ENCODE measurements around the gene NKPD1.

NKPD1 gene

GRCh38 chr19:45146251-45146650 lies 14.5 kb downstream of the NKPD1 start:
- Histone ChIP-seq H3K36me3 (replicated peaks; ENCODE audit: insufficient read depth, low read length) (no peaks in the 10 kb centered on the region), H3K9ac (ENCODE audit: low read length) (no peak overlapping the region), H3F3A (ENCODE audit: insufficient read depth, low read length) (no peaks in the 10 kb centered on the region), H3K9me2 (replicated peaks; ENCODE audit: insufficient read depth, low read length) (no peaks in the 10 kb centered on the region), H3K9me3 (replicated peaks; ENCODE audit: insufficient read depth, low read length) (no peaks in the 10 kb centered on the region), H3K27me3 (replicated peaks; ENCODE audit: insufficient read depth, low read length) (no peaks in the 10 kb centered on the region), H3K4me3 (ENCODE audit: low read length) (no peak overlapping the region), H2AFZ (ENCODE audit: low read length) (no peak overlapping the region), H3K27ac (ENCODE audit: low read length) (no peak overlapping the region), H3K4me1 (ENCODE audit: low read length) (no peaks in the 10 kb centered on the region), H4K20me1 (ENCODE audit: insufficient read depth, low read length) (no peaks in the 10 kb centered on the region), H3K4me2 (ENCODE audit: low read depth, low read length) (no peak overlapping the region), H3K79me2 (ENCODE audit: low read length) (peaks cover 4% of the 10 kb centered on the region; the same call in 1 of the 2 replicates)
- no peak for DNase-seq
- TF ChIP-seq EZH2phosphoT487 (IDR thresholded peaks at IDR 0.05; ENCODE audit: low read length) (no peak), EZH2 (optimal IDR thresholded peaks at IDR 0.05; ENCODE audit: low read depth, low read length) (no peak), CTCF (IDR thresholded peaks at IDR 0.05; ENCODE audit: low read length) (no peak)

GRCh38 chr19:45145270-45146189 lies 15.3 kb downstream of the NKPD1 start:
- no peaks in the 10 kb centered on the region for H4K20me1 ChIP-seq (ENCODE audit: insufficient read depth, low read length)
- no peak for TF ChIP-seq CTCF (IDR thresholded peaks at IDR 0.05; ENCODE audit: low read length)
- no peak for TF ChIP-seq EZH2 (optimal IDR thresholded peaks at IDR 0.05; ENCODE audit: low read depth, low read length)
- no peaks in the 10 kb centered on the region for H3K9me3 ChIP-seq (replicated peaks; ENCODE audit: insufficient read depth, low read length)
- no peaks in the 10 kb centered on the region for H3K4me1 ChIP-seq (ENCODE audit: low read length)
- H3K9me2 ChIP-seq (replicated peaks; ENCODE audit: insufficient read depth, low read length), result no peaks in the 10 kb centered on the region
- H3F3A ChIP-seq (ENCODE audit: insufficient read depth, low read length), result no peaks in the 10 kb centered on the region
- no peak overlapping the region for H3K27ac ChIP-seq (ENCODE audit: low read length)
- H3K36me3 ChIP-seq (replicated peaks; ENCODE audit: insufficient read depth, low read length), result no peaks in the 10 kb centered on the region
- H3K9ac ChIP-seq (ENCODE audit: low read length), result no peak overlapping the region
- H3K4me3 ChIP-seq (ENCODE audit: low read length), result no peak overlapping the region
- H2AFZ ChIP-seq (ENCODE audit: low read length), result no peak overlapping the region
- no peak overlapping the region for H3K4me2 ChIP-seq (ENCODE audit: low read depth, low read length)
- H3K27me3 ChIP-seq (replicated peaks; ENCODE audit: insufficient read depth, low read length), result no peaks in the 10 kb centered on the region
- no peak for DNase-seq
- H3K79me2 ChIP-seq (ENCODE audit: low read length), result peaks cover 11% of the 10 kb centered on the region

- no peak overlapping the region for H3K9ac ChIP-seq (ENCODE audit: low read length)
- H2AFZ ChIP-seq (ENCODE audit: low read length), result no peak overlapping the region
- no peaks in the 10 kb centered on the region for H4K20me1 ChIP-seq (ENCODE audit: insufficient read depth, low read length)
- no peaks in the 10 kb centered on the region for H3K36me3 ChIP-seq (replicated peaks; ENCODE audit: insufficient read depth, low read length)
- H3K4me3 ChIP-seq (ENCODE audit: low read length), result no peak overlapping the region
- H3K4me2 ChIP-seq (ENCODE audit: low read depth, low read length), result no peak overlapping the region
- H3F3A ChIP-seq (ENCODE audit: insufficient read depth, low read length), result no peaks in the 10 kb centered on the region
- H3K27ac ChIP-seq (ENCODE audit: low read length), result no peak overlapping the region
- no peak for DNase-seq
- H3K4me1 ChIP-seq (ENCODE audit: low read length), result no peaks in the 10 kb centered on the region
- H3K9me2 ChIP-seq (replicated peaks; ENCODE audit: insufficient read depth, low read length), result no peaks in the 10 kb centered on the region
- TF ChIP-seq EZH2phosphoT487 (IDR thresholded peaks at IDR 0.05; ENCODE audit: low read length), result no peak
- no peak for TF ChIP-seq CTCF (IDR thresholded peaks at IDR 0.05; ENCODE audit: low read length)
- no peak for TF ChIP-seq EZH2 (optimal IDR thresholded peaks at IDR 0.05; ENCODE audit: low read depth, low read length)
- no peaks in the 10 kb centered on the region for H3K27me3 ChIP-seq (replicated peaks; ENCODE audit: insufficient read depth, low read length)
- peaks cover 18% of the 10 kb centered on the region for H3K79me2 ChIP-seq (ENCODE audit: low read length)
- H3K9me3 ChIP-seq (replicated peaks; ENCODE audit: insufficient read depth, low read length), result no peaks in the 10 kb centered on the region
Observed at GRCh38 chr19:45144431-45145269, 16.1 kb downstream of the NKPD1 start.

Measured in MM.1S (cell line).